PC-3 (cell line): Measurements from ENCODE around the gene KCTD5. TPM values are rescaled to one million over a fixed set of nuclear protein-coding genes. Genes with fewer than 3 reads are reported as not detected.

ENCODE experiments used
- ATAC-seq: fragments of 200-7000 bp; cut with Tn5 transposase; 2 replicates; pipeline ENCODE4 v1.9.1; 2020; ENCODE audit warnings: mild to moderate bottlenecking, moderate library complexity
- BruUV-seq: library from RNA; stranded (reverse); fragments of 400-500 nt; replicated peaks from 2 replicates; lab custom pipeline; 2021; lab: Mats Ljungman, UMichigan
- CTCF ChIA-PET: fragments of 300-600 bp; sonication (Branson Sonifier 250); formaldehyde crosslinking; loops from one replicate; lab custom pipeline; 2022; ENCODE audit warnings: antibody characterized with exemption; lab: Charles Lee
- POLR2A ChIA-PET: fragments of 300-600 bp; sonication (Branson Sonifier 250); formaldehyde crosslinking; loops from one replicate; lab custom pipeline; 2022; ENCODE audit warnings: antibody characterized with exemption; ENCODE audit not compliant: unreplicated experiment; lab: Charles Lee
- DNase-seq: peaks from one replicate; pipeline ENCODE4 v3.0.0-alpha.2; 2015
- H2AFZ ChIP-seq: fragments of 300-600 bp; sonication (generic); 2 replicates; pipeline ENCODE4 v1.6.0; 2016; ENCODE audit warnings: antibody characterized with exemption, low read length
- H3F3A ChIP-seq: fragments of 300-600 bp; sonication (generic); one replicate; pipeline ENCODE4 v1.6.0; 2017; ENCODE audit warnings: antibody characterized with exemption, low read length, control low read depth, mild to moderate bottlenecking; ENCODE audit not compliant: unreplicated experiment
- H3K27ac ChIP-seq: fragments of 300-600 bp; sonication (generic); 2 replicates; pipeline ENCODE4 v1.5.1; 2016; ENCODE audit warnings: mild to moderate bottlenecking, low read length
- H3K27me3 ChIP-seq: fragments of 300-600 bp; sonication (generic); 2 replicates; pipeline ENCODE4 v1.6.1; 2016; ENCODE audit warnings: low read length, mixed read lengths
- H3K36me3 ChIP-seq: fragments of 300-600 bp; sonication (generic); 2 replicates; pipeline ENCODE4 v1.6.1; 2016; ENCODE audit warnings: low read depth, mixed run types, low read length, mixed read lengths
- H3K4me1 ChIP-seq: fragments of 300-600 bp; sonication (generic); 2 replicates; pipeline ENCODE4 v1.5.1; 2016; ENCODE audit warnings: low read length; ENCODE audit not compliant: insufficient read depth
- H3K4me2 ChIP-seq: fragments of 300-600 bp; sonication (generic); 2 replicates; pipeline ENCODE4 v1.6.0; 2016; ENCODE audit warnings: low read length
- H3K4me3 ChIP-seq: fragments of 300-600 bp; sonication (generic); 2 replicates; pipeline ENCODE4 v1.5.1; 2016; ENCODE audit warnings: mild to moderate bottlenecking, low read length, mixed read lengths
- H3K79me2 ChIP-seq: fragments of 300-600 bp; sonication (generic); 2 replicates; pipeline ENCODE4 v1.6.1; 2017; ENCODE audit warnings: low read length, mixed read lengths
- H3K9ac ChIP-seq: fragments of 300-600 bp; sonication (generic); 2 replicates; pipeline ENCODE4 v1.6.0; 2016; ENCODE audit warnings: mild to moderate bottlenecking, low read length
- H3K9me2 ChIP-seq: fragments of 300-600 bp; sonication (generic); replicated peaks from 2 replicates; pipeline ENCODE4 v1.6.1; 2016; ENCODE audit warnings: mixed run types, low read length, mixed read lengths
- H3K9me3 ChIP-seq: fragments of 300-600 bp; sonication (generic); 2 replicates; pipeline ENCODE4 v1.6.1; 2016; ENCODE audit warnings: low read length, mixed read lengths
- H4K20me1 ChIP-seq: fragments of 300-600 bp; sonication (generic); 2 replicates; pipeline ENCODE4 v1.6.1; 2016; ENCODE audit warnings: low read length, mixed read lengths
- EZH2 ChIP-seq: fragments of 300-600 bp; sonication (generic); IDR thresholded peaks from one replicate; pipeline ENCODE4 v1.6.1; 2017; ENCODE audit warnings: antibody characterized with exemption, mild to moderate bottlenecking, low read length; ENCODE audit not compliant: unreplicated experiment
- EZH2phosphoT487 ChIP-seq: fragments of 300-600 bp; sonication (generic); IDR thresholded peaks from 2 replicates; pipeline ENCODE4 v1.6.1; 2018; ENCODE audit warnings: mild to moderate bottlenecking, antibody characterized with exemption, low read length, borderline replicate concordance
- intact Hi-C: fragments of 100-400 bp; cut with micrococcal nuclease; formaldehyde crosslinking; loops from 2 replicates; pipeline ENCODE4 v1.9.0; 2023
- total RNA-seq: library from RNA; depleted of rRNA; stranded (reverse); fragments of >200 nt; gene quantifications from 2 replicates; pipeline ENCODE4 v1.2.3, GENCODE V29; 2014
- TF ChIP-seq, protein P1 (sequence below): fragments of 300-600 bp; sonication (generic); conservative IDR thresholded peaks from 2 replicates; pipeline ENCODE4 v1.5.1; 2017; ENCODE audit warnings: antibody characterized with exemption, low read depth, mild to moderate bottlenecking, low read length

Gene KCTD5
- total RNA-seq, 1 experiment from 2014 or later: 52.2 TPM

DNA sequence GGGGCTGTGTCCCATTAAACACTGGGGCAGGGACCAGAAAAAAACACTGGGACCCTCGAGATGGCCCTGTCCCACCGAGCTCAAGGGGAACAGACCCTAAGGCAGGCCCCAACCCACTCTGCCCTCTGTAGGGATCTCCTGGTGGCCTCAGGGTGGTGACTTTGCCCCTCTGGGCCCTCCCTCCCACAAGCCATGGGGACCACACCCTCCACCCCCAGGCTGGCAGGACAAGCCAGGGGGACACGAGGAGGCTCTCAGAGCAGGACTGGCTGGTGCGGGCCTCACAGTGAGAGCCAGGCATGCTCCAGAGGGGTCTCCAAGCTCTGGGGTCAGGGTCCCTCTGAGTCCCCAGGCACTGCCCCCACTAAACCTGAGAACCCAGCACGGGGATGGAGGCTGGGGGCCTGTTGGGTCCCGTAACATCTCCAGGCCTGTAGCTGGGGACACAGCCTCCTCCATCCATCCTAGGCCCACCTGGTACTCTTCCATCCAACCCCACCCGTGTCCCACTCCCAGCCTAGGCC, 55.6 kb downstream of the KCTD5 start:
- Histone ChIP-seq H3K4me2 (no peak overlapping the region), H3K9ac (no peak overlapping the region), H3K4me1 (no peaks in the 10 kb centered on the region), H3K9me2 (no peaks in the 10 kb centered on the region), H4K20me1 (no peaks in the 10 kb centered on the region), H3K36me3 (no peaks in the 10 kb centered on the region), H3K4me3 (no peak overlapping the region), H3F3A (no peaks in the 10 kb centered on the region), H3K27ac (no peak overlapping the region), H3K27me3 (no peaks in the 10 kb centered on the region), H3K79me2 (no peaks in the 10 kb centered on the region), H3K9me3 (no peaks in the 10 kb centered on the region), H2AFZ (no peak overlapping the region)
- ChIA-PET POLR2A (no interaction called here), CTCF (no interaction called here)
- no TSS peak for BruUV-seq
- ATAC-seq: no peak
- intact Hi-C loops: no loop called here
- DNase-seq: no peak
- TF ChIP-seq, protein P1, sequence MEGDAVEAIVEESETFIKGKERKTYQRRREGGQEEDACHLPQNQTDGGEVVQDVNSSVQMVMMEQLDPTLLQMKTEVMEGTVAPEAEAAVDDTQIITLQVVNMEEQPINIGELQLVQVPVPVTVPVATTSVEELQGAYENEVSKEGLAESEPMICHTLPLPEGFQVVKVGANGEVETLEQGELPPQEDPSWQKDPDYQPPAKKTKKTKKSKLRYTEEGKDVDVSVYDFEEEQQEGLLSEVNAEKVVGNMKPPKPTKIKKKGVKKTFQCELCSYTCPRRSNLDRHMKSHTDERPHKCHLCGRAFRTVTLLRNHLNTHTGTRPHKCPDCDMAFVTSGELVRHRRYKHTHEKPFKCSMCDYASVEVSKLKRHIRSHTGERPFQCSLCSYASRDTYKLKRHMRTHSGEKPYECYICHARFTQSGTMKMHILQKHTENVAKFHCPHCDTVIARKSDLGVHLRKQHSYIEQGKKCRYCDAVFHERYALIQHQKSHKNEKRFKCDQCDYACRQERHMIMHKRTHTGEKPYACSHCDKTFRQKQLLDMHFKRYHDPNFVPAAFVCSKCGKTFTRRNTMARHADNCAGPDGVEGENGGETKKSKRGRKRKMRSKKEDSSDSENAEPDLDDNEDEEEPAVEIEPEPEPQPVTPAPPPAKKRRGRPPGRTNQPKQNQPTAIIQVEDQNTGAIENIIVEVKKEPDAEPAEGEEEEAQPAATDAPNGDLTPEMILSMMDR: no peak
- TF ChIP-seq EZH2 (no peak), EZH2phosphoT487 (no peak)

DNA sequence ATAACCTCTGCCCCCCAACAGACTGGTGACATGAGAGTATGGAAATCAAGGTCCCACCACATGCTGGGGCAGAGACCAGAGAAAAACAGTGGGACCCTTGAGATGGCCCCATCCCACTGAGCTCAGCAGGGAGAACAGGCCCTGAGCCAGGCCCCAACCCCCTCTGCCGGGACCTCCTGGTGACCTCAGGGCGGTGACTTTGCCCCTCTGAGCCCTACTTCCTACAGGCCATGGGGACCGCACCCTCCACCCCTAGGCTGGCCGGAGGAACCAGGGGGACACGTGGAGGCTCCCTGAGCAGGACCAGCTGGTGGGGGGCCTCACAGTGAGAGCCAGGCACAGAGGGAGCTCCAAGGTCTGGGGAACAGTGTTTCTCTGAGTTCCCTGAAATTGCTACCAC, 56.3 kb downstream of the KCTD5 start:
- intact Hi-C loops: no loop called here
- Histone ChIP-seq H2AFZ (no peak overlapping the region), H3K4me3 (no peak overlapping the region), H3K9me2 (no peaks in the 10 kb centered on the region), H3K27me3 (no peaks in the 10 kb centered on the region), H3K36me3 (no peaks in the 10 kb centered on the region), H3F3A (no peaks in the 10 kb centered on the region), H3K79me2 (no peaks in the 10 kb centered on the region), H4K20me1 (no peaks in the 10 kb centered on the region), H3K27ac (no peak overlapping the region), H3K9ac (no peak overlapping the region), H3K9me3 (no peaks in the 10 kb centered on the region), H3K4me2 (no peak overlapping the region), H3K4me1 (no peaks in the 10 kb centered on the region)
- ATAC-seq (no peak), DNase-seq (no peak)
- TF ChIP-seq EZH2phosphoT487: no peak
- TF ChIP-seq, protein P1: no peak
- no peak for TF ChIP-seq EZH2
- CTCF ChIA-PET: no interaction called here
- POLR2A ChIA-PET: no interaction called here
- BruUV-seq: no TSS peak

DNA sequence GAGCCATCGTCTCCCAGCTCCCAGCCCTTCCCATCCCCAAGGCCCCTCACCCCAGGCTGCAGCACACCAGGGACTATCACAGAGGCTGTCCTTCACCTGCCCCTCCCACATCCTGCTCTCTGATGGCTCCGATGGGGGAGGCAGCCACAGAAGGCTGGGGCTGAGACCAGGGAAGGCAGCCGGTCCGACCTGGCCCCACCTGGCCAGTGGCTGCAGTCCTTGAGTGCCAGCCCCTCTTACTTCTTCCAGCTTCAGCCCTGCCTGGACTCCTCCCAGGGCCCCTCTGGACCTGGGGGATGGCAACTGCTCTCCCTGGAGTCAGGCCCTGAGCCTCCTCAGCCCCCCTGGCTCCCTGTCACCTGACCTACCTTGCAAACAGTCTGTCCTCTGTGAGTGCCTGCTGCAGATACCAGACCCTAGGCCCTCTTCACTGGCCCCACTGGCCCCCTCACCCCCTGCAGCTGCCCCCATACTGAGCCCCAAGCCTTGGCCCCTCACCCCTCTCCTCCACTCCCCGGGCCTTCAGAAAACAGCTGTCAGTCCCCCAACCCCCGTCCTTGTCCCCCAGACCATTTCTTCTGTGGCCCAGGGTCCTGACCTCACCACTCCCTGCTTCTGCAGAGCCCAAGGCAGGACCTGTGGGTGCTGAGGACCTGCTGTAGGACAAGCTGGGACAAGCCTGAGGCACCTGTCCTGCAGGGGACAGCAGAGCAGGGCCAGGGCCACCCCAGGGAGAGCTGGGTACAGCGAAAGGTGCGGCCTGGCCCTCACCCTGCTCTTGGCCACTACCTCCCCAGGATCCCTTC, 57.5 kb downstream of the KCTD5 start:
- ChIA-PET POLR2A (no interaction called here), CTCF (no interaction called here)
- DNase-seq (no peak), ATAC-seq (no peak)
- Histone ChIP-seq H3K9ac (no peak overlapping the region), H3K9me2 (no peaks in the 10 kb centered on the region), H3K27me3 (no peaks in the 10 kb centered on the region), H3K4me1 (no peaks in the 10 kb centered on the region), H4K20me1 (no peaks in the 10 kb centered on the region), H3K9me3 (no peaks in the 10 kb centered on the region), H3K79me2 (no peaks in the 10 kb centered on the region), H3K36me3 (no peaks in the 10 kb centered on the region), H3K27ac (no peak overlapping the region), H3K4me2 (no peak overlapping the region), H3F3A (no peaks in the 10 kb centered on the region), H2AFZ (no peak overlapping the region), H3K4me3 (no peak overlapping the region)
- intact Hi-C loops: no loop called here
- TF ChIP-seq EZH2phosphoT487 (no peak), EZH2 (no peak)
- TF ChIP-seq, protein P1: no peak
- BruUV-seq: no TSS peak
